Sigmoid colon (tissue), 7 donors: Measurements from ENCODE around the gene IER5. TPM values are rescaled to one million over a fixed set of nuclear protein-coding genes. Genes with fewer than 3 reads are reported as not detected.

Experiments used
- DNase-seq: peaks from one replicate; pipeline ENCODE4 v3.0.0-alpha.2; 2019
- H3K27ac ChIP-seq, 4 donors: fragments of 200-600 bp; sonication (generic); one replicate each; pipeline ENCODE4 v1.5.1; 2016 to 2019; ENCODE audit warnings: mild to moderate bottlenecking in 1 of 4
- H3K27me3 ChIP-seq, 3 donors: fragments of 200-600 bp; sonication (generic); one replicate each; pipeline ENCODE4 v1.5.1; 2019; ENCODE audit warnings: mild to moderate bottlenecking in 1 of 3
- H3K36me3 ChIP-seq, 4 donors: fragments of 200-600 bp; sonication (generic); one replicate each; pipeline ENCODE4 v1.5.1; 2016 to 2019
- H3K4me1 ChIP-seq, 4 donors: fragments of 200-600 bp; sonication (generic); one replicate each; pipeline ENCODE4 v1.5.1; 2017 to 2019
- H3K4me3 ChIP-seq, 4 donors: fragments of 200-600 bp; sonication (generic); one replicate each; pipeline ENCODE4 v1.5.1; 2017 to 2019; ENCODE audit warnings: mild to moderate bottlenecking in 2 of 4, moderate library complexity in 1 of 4
- H3K9me3 ChIP-seq, 4 donors: fragments of 200-600 bp in 3 of 4; sonication (generic) in 3 of 4; one replicate each; pipeline versions ENCODE4 v1.5.1 to v1.6.1; 2013 to 2019
- EP300 ChIP-seq, 4 donors: sonication (generic); formaldehyde crosslinking; IDR thresholded peaks; one replicate each; pipeline ENCODE4 v1.6.1; 2017; ENCODE audit warnings: antibody characterized with exemption in 4 of 4
- POLR2A ChIP-seq, 2 donors: fragments of 450-650 bp; IDR thresholded peaks; one replicate each; pipeline ENCODE4 v1.6.1; 2016; ENCODE audit warnings: antibody characterized with exemption in 2 of 2, mild to moderate bottlenecking in 2 of 2, moderate library complexity in 2 of 2
- POLR2AphosphoS5 ChIP-seq, 4 donors: sonication (generic); formaldehyde crosslinking; IDR thresholded peaks; one replicate each; pipeline ENCODE4 v1.6.1; 2017; ENCODE audit warnings: antibody characterized with exemption in 4 of 4
- WGBS, 2 donors: extraction: QIAGEN DNeasy Blood & Tissue Kit; methylation state at CpG; one replicate each; pipeline ENCODE4 v1.1.7; 2013; 5-methylcytosine and 5-hydroxymethylcytosine counted together
- intact Hi-C: fragments of 100-400 bp; cut with DNase I; formaldehyde crosslinking; loops from one replicate; pipeline ENCODE4 v1.15.1; 2023
- polyA plus RNA-seq, 3 donors: library from polyadenylated mRNA; stranded (reverse); fragments of 200-250 nt; gene quantifications; one replicate each; pipeline ENCODE4 v1.2.3, GENCODE V29; 2013
- total RNA-seq, 4 donors: library from RNA; depleted of rRNA; stranded (reverse); fragments of >200 nt; gene quantifications; one replicate each; pipeline ENCODE4 v1.1.0, GENCODE V29; 2016
- TF ChIP-seq, protein P1 (sequence below), 4 experiments: fragments of 450-650 bp in 3 of 4; fragments of 200-600 bp in 1 of 4; IDR thresholded peaks; one replicate each; pipeline ENCODE4 v1.5.1; 2016 to 2019; ENCODE audit warnings: antibody characterized with exemption in 4 of 4, mild to moderate bottlenecking in 3 of 4, moderate library complexity in 2 of 4
- donor health status: healthy with polysubstance abuse.
- donor health status: Bipolar disorder and iron deficiency.
- donor health status: healthy.

The IER5 gene
- total and polyA plus RNA-seq, 7 donors: 7.7 to 11.7 (median 9.6) TPM

DNA sequence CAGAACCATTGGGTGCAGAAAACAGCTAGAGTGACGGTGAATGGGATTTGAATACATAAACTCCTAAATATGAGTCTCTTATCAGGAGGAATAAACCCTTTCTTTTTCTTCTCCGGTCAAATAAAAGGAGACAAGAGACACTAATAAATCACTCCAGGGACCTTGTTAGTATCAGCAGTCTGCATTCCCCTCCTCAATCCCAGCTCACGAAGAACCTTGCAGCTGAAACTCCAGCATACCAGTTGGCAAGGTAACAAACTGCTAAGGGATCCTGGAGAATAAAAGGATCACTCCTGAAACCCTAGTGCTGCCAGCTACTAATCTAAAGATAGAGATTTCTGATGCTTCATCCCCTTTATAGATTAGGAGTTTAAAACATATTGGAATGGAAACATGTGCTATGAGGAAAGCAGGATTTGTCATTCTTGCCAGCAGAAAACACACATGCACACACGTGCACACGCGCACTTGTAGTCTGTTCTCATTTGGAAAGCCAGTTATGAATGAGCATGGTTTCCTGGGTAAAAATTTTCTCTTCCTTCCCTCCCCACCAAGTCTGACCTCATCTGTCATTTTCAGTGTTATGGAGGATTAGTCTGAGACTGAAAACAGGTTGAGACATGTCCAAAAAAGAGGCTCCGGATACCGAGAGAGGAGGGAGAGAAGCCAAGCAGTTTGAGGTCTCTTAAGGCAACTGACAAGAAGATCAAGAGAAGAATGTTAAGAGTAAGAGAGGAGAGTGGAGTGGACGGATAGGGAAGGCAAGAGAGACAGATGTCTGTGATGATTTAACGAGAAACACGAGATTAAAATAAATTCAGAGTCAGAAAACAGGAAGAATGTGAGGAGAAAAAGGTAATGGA is 10.9 kb downstream of the IER5 start:
- peaks cover 0 to 58% (median 45%) of the 10 kb centered on the region in 4 donors for H3K4me1 ChIP-seq
- no peaks in the 10 kb centered on the region for H3K9me3 ChIP-seq
- H3K4me3 ChIP-seq: no peak overlapping the region
- no peaks in the 10 kb centered on the region for H3K27me3 ChIP-seq
- H3K27ac ChIP-seq: no peak overlapping the region
- no peaks in the 10 kb centered on the region for H3K36me3 ChIP-seq
- intact Hi-C loops: no loop called here
- WGBS, 2 donors: 37 to 64% methylated on average over 11 of the region's 11 CpGs
- TF ChIP-seq POLR2A (IDR thresholded peaks at IDR 0.05) (no peak), POLR2AphosphoS5 (IDR thresholded peaks at IDR 0.05) (no peak), EP300 (IDR thresholded peaks at IDR 0.05) (no peak)
- TF ChIP-seq, protein P1, sequence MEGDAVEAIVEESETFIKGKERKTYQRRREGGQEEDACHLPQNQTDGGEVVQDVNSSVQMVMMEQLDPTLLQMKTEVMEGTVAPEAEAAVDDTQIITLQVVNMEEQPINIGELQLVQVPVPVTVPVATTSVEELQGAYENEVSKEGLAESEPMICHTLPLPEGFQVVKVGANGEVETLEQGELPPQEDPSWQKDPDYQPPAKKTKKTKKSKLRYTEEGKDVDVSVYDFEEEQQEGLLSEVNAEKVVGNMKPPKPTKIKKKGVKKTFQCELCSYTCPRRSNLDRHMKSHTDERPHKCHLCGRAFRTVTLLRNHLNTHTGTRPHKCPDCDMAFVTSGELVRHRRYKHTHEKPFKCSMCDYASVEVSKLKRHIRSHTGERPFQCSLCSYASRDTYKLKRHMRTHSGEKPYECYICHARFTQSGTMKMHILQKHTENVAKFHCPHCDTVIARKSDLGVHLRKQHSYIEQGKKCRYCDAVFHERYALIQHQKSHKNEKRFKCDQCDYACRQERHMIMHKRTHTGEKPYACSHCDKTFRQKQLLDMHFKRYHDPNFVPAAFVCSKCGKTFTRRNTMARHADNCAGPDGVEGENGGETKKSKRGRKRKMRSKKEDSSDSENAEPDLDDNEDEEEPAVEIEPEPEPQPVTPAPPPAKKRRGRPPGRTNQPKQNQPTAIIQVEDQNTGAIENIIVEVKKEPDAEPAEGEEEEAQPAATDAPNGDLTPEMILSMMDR (IDR thresholded peaks at IDR 0.05): no peak
- no peak for DNase-seq

DNA sequence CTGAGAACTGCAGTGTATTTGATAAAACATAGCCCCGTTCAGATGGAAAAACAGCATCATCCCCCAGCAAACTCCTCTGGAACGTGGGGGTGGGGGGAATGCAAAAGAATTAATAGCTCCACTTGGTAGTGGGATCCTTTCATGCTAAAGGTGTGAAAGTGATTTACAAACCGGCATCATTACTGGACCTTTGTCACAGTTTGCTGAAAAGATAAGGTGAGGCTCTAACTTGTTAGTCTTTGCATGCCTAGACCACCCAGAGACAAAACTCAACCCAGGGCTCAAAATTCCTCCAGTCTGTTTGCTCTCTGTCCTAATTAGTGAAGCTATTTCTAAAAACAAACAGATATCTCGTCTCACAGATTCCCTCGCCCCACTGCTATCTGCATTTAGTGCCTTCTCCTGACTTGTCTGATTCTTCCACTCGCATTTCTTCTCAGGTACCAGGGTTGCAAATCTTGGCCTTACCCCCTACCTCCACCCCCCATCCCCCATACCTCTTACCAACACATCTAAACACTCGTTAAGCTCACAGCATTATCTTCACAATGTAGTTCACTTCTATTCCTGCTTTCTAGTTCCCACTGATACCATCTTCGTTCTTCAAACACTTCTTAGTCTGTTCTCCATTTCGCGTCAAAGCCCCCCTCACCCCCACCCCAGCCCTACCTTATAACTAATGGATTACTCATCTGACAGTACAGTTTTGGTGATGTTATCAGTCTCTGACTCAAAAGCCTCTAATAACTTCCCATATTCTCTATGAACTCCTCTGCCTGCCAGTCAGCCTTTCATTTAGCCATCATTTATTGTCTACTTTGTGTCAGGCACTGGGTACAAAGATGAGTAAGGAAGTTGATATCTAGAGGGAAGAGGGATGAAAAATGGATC is 11.8 kb downstream of the IER5 start:
- Histone ChIP-seq H3K36me3 (no peaks in the 10 kb centered on the region), H3K27ac (no peak overlapping the region), H3K27me3 (no peaks in the 10 kb centered on the region), H3K4me1 (peaks cover 0 to 51% (median 40%) of the 10 kb centered on the region in 4 donors), H3K4me3 (no peak overlapping the region), H3K9me3 (no peaks in the 10 kb centered on the region)
- intact Hi-C loops: no loop called here
- TF ChIP-seq POLR2A (IDR thresholded peaks at IDR 0.05): no peak
- TF ChIP-seq EP300 (IDR thresholded peaks at IDR 0.05): no peak
- no peak for TF ChIP-seq POLR2AphosphoS5 (IDR thresholded peaks at IDR 0.05)
- TF ChIP-seq, protein P1 (IDR thresholded peaks at IDR 0.05): no peak
- no peak for DNase-seq
- 54 to 58% methylated on average over 10 of the region's 10 CpGs for WGBS, 2 donors

DNA sequence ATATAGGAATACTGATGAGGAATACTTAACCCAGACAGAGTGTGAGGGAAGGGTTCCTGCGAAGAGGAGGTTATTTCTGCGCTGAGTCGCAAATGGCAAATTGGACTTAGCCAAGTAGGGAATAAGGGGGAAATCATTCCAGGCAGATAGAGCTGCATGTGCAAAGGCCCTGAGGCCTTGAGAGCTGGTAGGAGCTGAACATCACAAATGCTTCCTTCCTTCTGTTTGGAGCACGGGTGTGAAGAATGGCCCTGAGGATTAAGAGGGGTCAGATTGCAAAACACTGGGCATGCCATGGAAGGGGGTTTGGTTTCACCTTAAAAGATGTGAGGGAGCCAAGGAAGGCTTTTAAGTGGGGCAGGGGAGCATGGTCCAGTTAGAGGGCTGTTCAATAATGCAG is 12.4 kb downstream of the IER5 start:
- H3K27ac ChIP-seq: no peak overlapping the region
- no peaks in the 10 kb centered on the region for H3K27me3 ChIP-seq
- intact Hi-C loops: no loop called here
- WGBS, 2 donors: 92 to 96% methylated on average over 4 of the region's 4 CpGs
- no peak overlapping the region for H3K4me3 ChIP-seq
- no peaks in the 10 kb centered on the region for H3K36me3 ChIP-seq
- H3K9me3 ChIP-seq: no peaks in the 10 kb centered on the region
- TF ChIP-seq POLR2A (IDR thresholded peaks at IDR 0.05) (no peak), POLR2AphosphoS5 (IDR thresholded peaks at IDR 0.05) (no peak), EP300 (IDR thresholded peaks at IDR 0.05) (no peak)
- TF ChIP-seq, protein P1 (IDR thresholded peaks at IDR 0.05): no peak
- peaks cover 0 to 50% (median 37%) of the 10 kb centered on the region in 4 donors for H3K4me1 ChIP-seq
- no peak for DNase-seq

DNA sequence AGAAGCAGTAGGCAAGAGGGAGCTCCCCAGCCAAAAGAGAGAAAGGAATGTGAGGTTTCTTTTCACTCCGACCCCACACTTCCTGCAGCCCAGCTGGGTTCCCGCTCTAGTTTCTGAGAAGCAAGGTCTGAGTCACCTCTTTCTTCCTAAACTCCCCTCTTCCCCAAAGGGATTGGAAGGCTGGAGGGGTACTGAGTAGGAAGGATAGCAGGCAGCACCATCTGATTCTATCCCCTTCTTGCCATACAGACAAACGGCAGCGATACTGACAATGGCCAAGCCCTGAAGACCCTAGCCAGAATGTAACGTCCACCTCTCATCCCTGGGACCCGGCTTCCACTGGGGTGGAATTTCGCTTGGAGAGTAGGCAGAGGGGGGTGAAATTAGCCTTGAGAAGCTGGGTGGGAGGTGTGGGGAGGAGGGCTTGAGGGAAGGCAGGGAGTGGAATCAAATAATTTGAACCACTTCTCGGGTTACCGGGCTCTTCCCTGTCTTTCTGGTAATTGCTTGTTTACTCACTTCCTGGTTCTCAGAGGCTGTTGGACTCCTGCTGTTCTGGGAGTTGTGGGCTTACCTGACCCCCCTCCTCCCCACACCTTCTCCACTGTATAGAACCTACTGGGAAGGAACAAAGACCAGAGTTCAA is 13.2 kb downstream of the IER5 start:
- no peak overlapping the region for H3K27ac ChIP-seq
- H3K4me1 ChIP-seq: peaks cover 0 to 45% (median 33%) of the 10 kb centered on the region in 4 donors
- no peak for TF ChIP-seq EP300 (IDR thresholded peaks at IDR 0.05)
- no peak for TF ChIP-seq POLR2A (IDR thresholded peaks at IDR 0.05)
- TF ChIP-seq POLR2AphosphoS5 (IDR thresholded peaks at IDR 0.05): no peak
- TF ChIP-seq, protein P1 (IDR thresholded peaks at IDR 0.05): no peak
- intact Hi-C loops: no loop called here
- no peaks in the 10 kb centered on the region for H3K36me3 ChIP-seq
- no peaks in the 10 kb centered on the region for H3K9me3 ChIP-seq
- DNase-seq: no peak
- no peak overlapping the region for H3K4me3 ChIP-seq
- no peaks in the 10 kb centered on the region for H3K27me3 ChIP-seq
- WGBS, 2 donors: 65 to 66% methylated on average over 9 of the region's 9 CpGs
